Lung (tissue), 12 donors: ENCODE results near the gene ROS1. TPM values are rescaled to one million over a fixed set of nuclear protein-coding genes. Genes with fewer than 3 reads are reported as not detected.

Experiments
- ATAC-seq: fragments of 200-7000 bp; cut with Tn5 transposase; one replicate; pipeline ENCODE4 v1.9.1; 2020; ENCODE audit warnings: moderate number of reproducible peaks; ENCODE audit not compliant: insufficient read depth, low FRiP score
- DNase-seq, 3 donors: peaks; one replicate each; pipeline ENCODE4 v3.0.0-alpha.2; 2013 to 2017
- H3K27ac ChIP-seq, 2 donors: one replicate each; pipeline ENCODE4 v1.5.1; 2013; ENCODE audit warnings: mild to moderate bottlenecking in 2 of 2, moderate library complexity in 2 of 2, control low read depth in 1 of 2, inconsistent platforms in 1 of 2, low read depth in 1 of 2, low read length in 1 of 2
- H3K27me3 ChIP-seq, 3 donors: one replicate each; pipeline ENCODE4 v1.5.1; 2013; ENCODE audit warnings: low read length in 2 of 3; ENCODE audit not compliant: control insufficient read depth in 3 of 3, insufficient read depth in 3 of 3
- H3K36me3 ChIP-seq, 4 donors: one replicate each; pipeline ENCODE4 v1.5.1; 2013; ENCODE audit warnings: low read length in 4 of 4, mild to moderate bottlenecking in 1 of 4, moderate library complexity in 1 of 4; ENCODE audit not compliant: control insufficient read depth in 4 of 4, insufficient read depth in 4 of 4
- H3K4me1 ChIP-seq, 5 donors: one replicate each; pipeline ENCODE4 v1.5.1; 2013; ENCODE audit warnings: low read length in 5 of 5, mild to moderate bottlenecking in 2 of 5, moderate library complexity in 1 of 5; ENCODE audit not compliant: control insufficient read depth in 5 of 5, insufficient read depth in 5 of 5
- H3K4me3 ChIP-seq: one replicate; pipeline ENCODE4 v1.5.1; 2013; ENCODE audit warnings: mild to moderate bottlenecking, control low read depth, moderate library complexity
- H3K9ac ChIP-seq, 2 donors: one replicate each; pipeline ENCODE4 v1.5.1; 2013; ENCODE audit warnings: low read length in 2 of 2, control low read depth in 1 of 2; ENCODE audit not compliant: insufficient read depth in 1 of 2
- H3K9me3 ChIP-seq, 4 donors: one replicate each; pipeline ENCODE4 v1.5.1; 2013; ENCODE audit warnings: low read length in 3 of 4, mild to moderate bottlenecking in 1 of 4, moderate library complexity in 1 of 4; ENCODE audit not compliant: control insufficient read depth in 4 of 4, insufficient read depth in 3 of 4
- WGBS, 2 donors: extraction: QIAGEN DNeasy Blood & Tissue Kit; methylation state at CpG; one replicate each; pipeline ENCODE4 v1.1.7; 2013; 5-methylcytosine and 5-hydroxymethylcytosine counted together
- polyA plus RNA-seq, 2 donors: library from polyadenylated mRNA; stranded (reverse); fragments of 200-250 nt; gene quantifications; one replicate each; pipeline ENCODE4 v1.2.1, GENCODE V29; 2013
- total RNA-seq, 2 donors: library from RNA; depleted of rRNA in 1 of 2; stranded (reverse); fragments of >200 nt in 1 of 2; gene quantifications; one replicate each; pipeline ENCODE4 v1.2.1, GENCODE V29; 2014 to 2021
- TF ChIP-seq, protein P1 (sequence below): IDR thresholded peaks from 2 replicates; pipeline ENCODE4 v1.5.1; 2012; ENCODE audit warnings: mild to moderate bottlenecking; ENCODE audit errors: control extremely low read depth, extremely low read depth
- donor health status: control.
- donor health status: control.
- donor health status: Bipolar disorder and iron deficiency.
- donor health status: healthy.
- donor health status: DM: yes; HTN: yes; CAD: no.

ROS1 gene
- total and polyA plus RNA-seq, 4 donors, result 15.5 to 263 (median 59.4) TPM

DNA sequence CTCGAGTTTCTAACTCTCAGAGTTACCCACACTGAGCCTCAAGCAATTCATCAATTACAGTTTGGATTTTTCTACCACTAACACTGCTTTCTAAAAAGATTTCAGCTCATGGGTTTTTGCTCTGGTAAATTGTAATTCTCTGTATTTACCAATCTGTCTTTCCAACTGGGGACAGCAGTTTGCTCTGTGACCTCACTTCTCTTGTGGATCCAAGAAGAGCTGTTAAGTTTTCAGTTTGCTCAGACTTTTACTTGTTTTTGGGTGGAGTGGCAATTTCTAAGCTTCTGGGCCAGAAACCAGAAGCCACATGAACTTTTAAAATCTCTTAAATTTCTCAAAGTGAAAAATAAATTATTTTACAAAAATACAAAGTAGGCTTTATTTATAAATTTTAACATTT lies 74.2 kb downstream of the ROS1 start:
- TF ChIP-seq, protein P1, sequence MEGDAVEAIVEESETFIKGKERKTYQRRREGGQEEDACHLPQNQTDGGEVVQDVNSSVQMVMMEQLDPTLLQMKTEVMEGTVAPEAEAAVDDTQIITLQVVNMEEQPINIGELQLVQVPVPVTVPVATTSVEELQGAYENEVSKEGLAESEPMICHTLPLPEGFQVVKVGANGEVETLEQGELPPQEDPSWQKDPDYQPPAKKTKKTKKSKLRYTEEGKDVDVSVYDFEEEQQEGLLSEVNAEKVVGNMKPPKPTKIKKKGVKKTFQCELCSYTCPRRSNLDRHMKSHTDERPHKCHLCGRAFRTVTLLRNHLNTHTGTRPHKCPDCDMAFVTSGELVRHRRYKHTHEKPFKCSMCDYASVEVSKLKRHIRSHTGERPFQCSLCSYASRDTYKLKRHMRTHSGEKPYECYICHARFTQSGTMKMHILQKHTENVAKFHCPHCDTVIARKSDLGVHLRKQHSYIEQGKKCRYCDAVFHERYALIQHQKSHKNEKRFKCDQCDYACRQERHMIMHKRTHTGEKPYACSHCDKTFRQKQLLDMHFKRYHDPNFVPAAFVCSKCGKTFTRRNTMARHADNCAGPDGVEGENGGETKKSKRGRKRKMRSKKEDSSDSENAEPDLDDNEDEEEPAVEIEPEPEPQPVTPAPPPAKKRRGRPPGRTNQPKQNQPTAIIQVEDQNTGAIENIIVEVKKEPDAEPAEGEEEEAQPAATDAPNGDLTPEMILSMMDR, result no peak
- 52 to 56% methylated on average over 1 of the region's 1 CpG for WGBS, 2 donors
- DNase-seq (no peak), ATAC-seq (no peak)
- H3K9me3 ChIP-seq, result no peaks in the 10 kb centered on the region
- no peaks in the 10 kb centered on the region for H3K36me3 ChIP-seq
- no peak overlapping the region for H3K27ac ChIP-seq
- H3K9ac ChIP-seq, result no peak overlapping the region
- H3K27me3 ChIP-seq, result no peaks in the 10 kb centered on the region
- H3K4me1 ChIP-seq, result no peaks in the 10 kb centered on the region
- no peak overlapping the region for H3K4me3 ChIP-seq

DNA sequence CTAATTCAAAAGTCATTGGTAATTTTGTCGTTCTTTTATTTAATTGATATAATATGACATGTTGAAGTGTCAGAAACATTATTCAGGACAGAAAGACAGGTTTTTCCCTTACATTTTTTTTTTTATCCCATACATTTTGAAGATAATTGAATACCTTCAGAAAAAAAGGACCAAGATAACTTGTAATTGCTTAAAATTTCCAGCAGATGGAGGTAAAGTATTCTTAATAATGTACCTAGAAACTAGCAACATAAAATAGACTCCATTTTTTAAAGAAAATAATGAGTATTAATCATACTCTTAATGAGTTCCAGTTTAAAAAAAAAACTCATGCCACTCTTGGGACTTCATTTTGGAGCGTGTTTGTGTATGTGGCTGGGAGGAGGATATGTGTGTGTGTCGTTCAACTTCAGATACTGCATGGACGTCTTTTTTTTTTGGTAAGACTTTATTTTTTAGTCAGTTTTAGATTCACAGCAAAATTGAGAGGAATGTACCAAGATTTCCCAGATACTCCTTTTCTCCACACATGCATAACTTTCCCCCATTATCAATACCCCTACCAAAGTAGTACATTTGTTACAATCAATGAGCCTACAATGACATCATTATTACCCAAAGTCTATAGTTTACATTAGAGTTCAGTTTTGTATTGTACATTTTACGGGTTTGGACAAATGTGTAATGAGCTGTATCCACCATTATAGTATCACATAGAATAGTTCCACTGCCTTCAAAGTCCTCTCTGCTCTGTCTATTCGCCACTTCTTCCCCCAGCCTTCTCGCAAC lies 79.4 kb downstream of the ROS1 start:
- DNase-seq, result peak in 2 of 3 donors; percentile 39 to 40
- H3K9ac ChIP-seq, result no peak overlapping the region
- H3K27me3 ChIP-seq, result no peaks in the 10 kb centered on the region
- no peak overlapping the region for H3K27ac ChIP-seq
- TF ChIP-seq, protein P1, result no peak
- 54 to 56% methylated on average over 7 of the region's 7 CpGs for WGBS, 2 donors
- no peaks in the 10 kb centered on the region for H3K36me3 ChIP-seq
- H3K4me3 ChIP-seq, result no peak overlapping the region
- H3K4me1 ChIP-seq, result no peaks in the 10 kb centered on the region
- no peak for ATAC-seq
- H3K9me3 ChIP-seq, result no peaks in the 10 kb centered on the region

DNA sequence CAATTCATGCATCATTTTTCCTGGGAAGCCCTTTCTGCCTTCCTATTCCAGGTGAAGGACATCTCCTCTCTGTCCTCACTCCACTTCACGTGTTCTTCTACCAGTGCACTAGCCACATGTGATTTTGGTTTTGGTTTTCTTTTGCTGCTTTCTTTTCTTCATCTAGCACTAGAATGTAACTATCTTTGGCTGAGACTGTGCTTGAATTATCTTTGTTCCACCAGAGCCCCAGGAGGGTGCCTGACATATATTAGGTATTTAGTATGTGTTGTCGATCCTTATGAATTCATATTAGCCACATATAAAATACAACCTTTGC lies 80.5 kb downstream of the ROS1 start:
- 88 to 91% methylated on average over 2 of the region's 2 CpGs for WGBS, 2 donors
- DNase-seq (no peak), ATAC-seq (no peak)
- no peaks in the 10 kb centered on the region for H3K4me1 ChIP-seq
- no peaks in the 10 kb centered on the region for H3K27me3 ChIP-seq
- no peaks in the 10 kb centered on the region for H3K36me3 ChIP-seq
- H3K27ac ChIP-seq, result no peak overlapping the region
- no peak overlapping the region for H3K4me3 ChIP-seq
- TF ChIP-seq, protein P1, result no peak
- H3K9ac ChIP-seq, result no peak overlapping the region
- H3K9me3 ChIP-seq, result no peaks in the 10 kb centered on the region
